HG02870 (cell line): Measurements from ENCODE around the gene FOXN4.

Source experiments
- ATAC-seq: cut with Tn5 transposase; IDR thresholded peaks from one replicate; pipeline ENCODE4 v1.9.1; 2021; ENCODE audit warnings: mild to moderate bottlenecking, moderate library complexity; ENCODE audit not compliant: unreplicated experiment

Gene FOXN4

DNA sequence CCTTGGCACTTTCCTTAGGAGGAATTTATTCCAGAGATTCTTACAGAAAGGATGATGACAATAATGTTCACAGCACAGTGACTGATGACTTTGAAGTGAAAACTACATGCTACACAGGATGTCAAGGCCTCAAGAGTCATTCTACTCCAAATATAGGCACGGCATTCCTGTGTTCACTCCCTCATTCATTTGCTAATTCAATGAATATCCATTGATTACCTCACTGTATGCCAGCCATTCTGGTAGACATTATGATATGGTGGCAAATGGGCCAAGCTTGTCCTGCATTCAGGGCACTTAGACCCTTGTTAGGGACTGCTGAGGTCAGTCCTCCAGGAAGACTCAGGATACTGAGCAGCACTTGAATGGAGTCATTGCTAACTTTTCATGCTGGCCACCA lies 48.0 kb downstream of the FOXN4 start:
- no peak for ATAC-seq

DNA sequence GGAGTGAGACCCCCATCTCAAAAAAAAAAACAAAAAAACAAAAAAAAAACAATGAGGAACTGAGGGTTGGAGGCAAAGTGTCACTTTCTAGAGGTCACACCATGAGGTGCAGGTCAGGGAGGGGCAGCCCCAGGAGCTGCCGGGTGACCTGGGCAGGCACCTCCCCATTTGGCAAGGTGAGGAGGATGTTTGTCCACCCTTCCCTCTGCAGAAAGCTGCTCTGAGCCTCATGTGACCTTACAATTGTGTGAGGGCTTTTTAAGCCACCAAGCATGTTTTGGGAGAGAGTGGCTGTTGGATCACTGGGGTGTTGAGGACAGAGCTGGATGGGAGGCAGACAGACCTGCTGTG lies 49.6 kb downstream of the FOXN4 start:
- ATAC-seq: no peak

DNA sequence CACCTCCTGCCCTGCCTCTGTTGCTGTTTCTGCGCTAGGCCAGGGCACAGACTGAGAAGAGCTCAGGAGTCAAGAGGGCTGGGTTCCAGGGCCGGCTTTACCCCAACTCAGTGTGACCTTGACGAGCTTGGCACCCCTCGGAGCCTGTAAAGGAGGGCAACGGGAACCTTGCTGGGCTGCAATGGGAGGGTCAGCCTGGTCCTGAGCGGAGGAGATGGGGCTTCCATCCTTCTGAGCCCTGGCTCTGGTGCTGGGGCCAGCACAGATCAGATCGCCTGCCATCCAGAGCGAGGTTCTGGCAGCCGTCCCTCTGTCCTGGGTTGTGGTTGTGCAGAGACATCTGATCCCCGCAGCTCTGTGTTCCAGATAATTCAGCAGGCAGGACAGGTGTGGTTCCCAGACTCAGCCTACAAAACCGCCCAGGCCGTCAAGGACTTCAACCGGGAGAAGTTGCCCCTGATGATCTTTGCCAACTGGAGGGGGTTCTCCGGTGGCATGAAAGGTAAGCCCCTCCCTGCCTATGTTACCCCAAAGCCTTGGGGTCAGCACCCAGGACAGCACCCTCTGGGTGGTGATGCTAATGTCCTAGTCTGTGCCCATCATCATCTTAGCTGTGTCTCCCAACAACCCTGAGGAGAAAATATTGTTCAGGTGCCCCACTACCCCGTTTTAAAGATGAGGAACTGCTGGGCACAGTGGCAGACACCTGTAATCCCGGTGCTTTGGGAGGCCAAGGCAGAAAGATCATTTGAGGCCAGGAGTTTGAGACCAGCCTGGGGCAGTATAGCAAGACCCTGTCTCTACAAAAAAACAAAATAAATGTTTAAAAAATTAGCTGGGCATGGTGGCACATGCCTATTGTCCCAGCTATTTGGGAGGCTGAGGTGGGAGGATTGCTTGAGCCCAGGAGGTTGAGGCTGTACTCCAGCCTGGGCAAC lies 50.2 kb downstream of the FOXN4 start:
- no peak for ATAC-seq

DNA sequence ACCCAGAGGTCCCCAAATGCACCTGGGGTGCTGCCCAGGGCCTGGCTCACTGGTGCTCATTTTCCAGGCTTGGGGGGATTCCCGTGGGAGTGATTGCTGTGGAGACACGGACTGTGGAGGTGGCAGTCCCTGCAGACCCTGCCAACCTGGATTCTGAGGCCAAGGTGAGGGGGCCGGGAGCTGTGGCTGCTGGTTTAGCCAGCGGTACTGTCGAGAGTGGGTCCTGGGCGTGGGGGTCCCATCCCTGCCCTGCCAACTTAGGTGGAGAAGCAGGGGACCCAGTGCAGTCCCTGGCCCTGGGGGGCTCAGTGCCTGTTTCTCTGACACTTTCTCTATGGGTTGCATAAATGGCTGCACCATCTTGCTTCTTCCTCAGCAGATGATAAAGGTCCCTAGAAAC lies 50.9 kb downstream of the FOXN4 start:
- no peak for ATAC-seq

DNA sequence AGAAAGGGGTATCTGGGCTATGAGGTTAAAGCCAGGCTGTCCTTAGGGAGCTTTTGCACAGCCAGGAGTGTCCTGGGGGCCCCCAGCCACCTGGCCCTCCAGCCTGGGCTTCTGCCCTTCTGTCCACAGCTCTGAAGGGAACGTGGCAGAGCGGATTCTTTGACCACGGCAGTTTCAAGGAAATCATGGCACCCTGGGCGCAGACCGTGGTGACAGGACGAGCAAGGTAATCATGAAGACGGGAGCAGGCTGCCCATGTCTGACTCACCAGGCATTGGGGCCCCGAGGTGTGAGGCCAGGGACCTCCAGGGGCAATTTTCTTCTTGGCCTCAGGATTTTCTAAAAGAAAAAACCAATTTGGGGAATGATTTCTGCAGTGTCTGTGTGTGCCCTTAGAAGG lies 53.1 kb downstream of the FOXN4 start:
- ATAC-seq: no peak

DNA sequence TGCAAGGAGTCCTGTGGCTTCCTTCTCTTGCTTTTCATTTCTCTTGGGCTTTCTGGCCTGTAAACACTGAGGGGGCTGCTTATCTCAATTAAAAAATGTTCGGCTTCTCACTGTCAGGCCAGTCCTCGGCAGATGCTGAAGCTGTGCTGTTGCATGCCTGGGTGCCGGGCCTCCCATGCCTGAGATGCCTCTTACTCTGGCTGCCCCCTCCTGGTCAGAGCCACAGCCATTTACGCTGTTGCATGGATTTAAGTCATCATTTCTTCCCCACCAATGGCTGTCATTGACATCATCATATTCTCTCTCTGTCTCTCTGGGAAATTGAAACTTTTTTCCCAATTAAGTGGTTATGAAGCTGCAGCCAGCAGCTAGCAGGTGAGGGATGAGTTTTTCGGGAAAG lies 53.7 kb downstream of the FOXN4 start:
- no peak for ATAC-seq

DNA sequence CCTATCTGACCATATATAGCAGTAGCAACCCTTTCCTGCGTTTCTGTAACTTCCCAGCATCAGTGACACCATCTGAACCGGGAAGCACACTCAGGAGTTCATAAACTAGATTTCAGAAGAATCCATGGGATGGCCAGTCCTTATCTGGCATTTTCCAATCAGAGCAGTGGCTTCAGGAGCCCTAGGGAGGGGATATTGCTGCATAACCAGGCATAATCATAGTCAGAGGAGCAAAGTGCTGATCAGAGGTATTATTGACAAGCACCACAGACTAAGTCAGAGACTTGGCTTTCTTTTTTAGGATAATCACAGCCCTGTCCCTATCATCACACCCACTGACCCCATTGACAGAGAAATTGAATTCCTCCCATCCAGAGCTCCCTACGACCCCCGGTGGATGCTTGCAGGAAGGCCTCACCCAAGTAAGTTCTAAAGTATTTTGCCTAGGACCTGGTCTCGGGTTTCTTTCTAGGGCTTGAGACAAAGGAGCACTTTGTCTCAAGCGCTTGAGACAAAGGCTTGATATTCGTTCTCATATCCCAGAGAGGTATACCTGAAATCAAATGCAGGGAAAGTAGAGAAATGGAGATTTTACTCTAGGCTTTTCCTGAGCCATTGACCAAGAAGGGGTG lies 55.1 kb downstream of the FOXN4 start:
- no peak for ATAC-seq

DNA sequence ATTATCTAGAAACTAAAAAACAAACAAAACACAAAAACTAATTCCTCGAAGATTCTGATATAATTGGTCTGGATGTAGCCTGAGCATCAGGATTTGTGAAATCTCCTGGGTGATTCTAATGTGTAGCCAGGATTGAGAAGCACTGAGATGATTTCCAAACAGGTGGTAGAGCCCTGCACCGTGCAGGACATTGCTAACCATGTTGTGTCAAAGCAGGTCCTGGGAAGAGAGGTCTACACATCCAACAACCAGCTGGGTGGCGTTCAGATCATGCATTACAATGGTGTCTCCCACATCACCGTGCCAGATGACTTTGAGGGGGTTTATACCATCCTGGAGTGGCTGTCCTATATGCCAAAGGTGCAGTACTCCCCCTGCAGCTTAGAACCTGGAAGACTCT lies 56.3 kb downstream of the FOXN4 start:
- no peak for ATAC-seq

DNA sequence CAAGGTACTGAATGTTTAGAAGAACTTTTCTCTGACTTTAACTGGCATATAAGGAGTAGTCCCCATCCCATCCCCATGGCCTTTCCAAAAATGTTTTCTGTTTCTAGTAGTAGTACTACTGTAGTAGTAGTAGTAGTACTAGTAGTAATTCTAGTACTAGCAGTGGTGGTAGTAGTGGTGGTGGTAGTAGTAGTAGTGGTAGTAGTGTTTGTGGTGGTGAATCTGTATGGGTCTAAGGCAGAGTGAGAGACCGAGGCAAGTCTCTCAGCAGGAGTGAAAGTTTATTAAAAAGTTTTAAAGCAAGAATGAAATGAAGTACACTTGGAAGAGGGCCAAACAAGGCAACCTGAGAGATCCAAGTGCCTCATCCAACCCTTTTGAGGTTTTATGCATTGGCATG lies 58.6 kb downstream of the FOXN4 start:
- no peak for ATAC-seq

DNA sequence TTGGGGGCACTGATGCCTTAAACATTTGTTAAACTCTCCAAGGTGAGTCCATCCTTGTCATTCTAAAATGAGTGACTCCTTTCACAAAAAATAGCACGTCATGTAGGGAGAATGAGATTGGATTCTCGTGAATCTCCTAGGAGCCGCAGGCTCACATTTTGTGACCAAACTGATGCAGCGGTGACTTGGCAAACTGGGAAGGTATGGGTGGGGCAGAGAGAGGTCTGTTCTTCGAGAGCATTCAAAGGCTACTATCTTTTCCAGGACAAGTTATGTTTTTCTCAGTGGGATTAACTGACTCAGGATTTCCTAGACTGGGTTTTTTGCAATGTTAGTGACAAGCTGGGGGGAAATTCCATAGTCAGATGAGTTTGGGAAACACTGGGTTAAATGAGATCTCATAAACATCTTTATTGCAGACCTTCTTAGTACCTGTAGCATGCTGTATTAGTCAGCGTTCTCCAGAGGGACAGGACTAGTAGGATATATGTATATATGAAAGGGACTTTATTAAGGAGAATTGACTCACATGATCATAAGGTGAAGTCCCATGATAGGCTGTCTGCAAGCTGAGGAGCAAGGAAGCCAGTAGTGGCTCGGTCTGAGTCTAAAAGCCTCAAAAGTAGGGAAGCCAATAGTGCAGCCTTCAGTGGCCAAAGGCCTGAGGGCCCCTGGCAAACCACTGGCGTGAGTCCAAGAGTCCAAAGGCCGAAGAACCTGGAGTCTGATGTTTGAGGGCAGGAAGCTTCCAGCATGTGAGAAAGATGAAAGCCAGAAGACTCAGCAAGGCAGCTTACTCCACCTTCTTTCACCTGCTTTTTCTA lies 61.0 kb downstream of the FOXN4 start:
- no peak for ATAC-seq

DNA sequence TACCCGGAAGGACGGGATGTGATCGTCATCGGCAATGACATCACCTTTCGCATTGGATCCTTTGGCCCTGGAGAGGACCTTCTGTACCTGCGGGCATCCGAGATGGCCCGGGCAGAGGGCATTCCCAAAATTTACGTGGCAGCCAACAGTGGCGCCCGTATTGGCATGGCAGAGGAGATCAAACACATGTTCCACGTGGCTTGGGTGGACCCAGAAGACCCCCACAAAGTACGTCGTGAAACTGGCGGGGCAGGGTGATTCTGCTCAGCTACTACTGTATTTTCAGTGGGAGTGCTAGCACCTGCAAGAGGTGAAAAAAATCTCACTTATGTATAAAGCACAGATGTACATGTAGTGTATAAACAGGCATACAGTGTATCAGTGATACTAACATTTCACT lies 62.9 kb downstream of the FOXN4 start:
- no peak for ATAC-seq

DNA sequence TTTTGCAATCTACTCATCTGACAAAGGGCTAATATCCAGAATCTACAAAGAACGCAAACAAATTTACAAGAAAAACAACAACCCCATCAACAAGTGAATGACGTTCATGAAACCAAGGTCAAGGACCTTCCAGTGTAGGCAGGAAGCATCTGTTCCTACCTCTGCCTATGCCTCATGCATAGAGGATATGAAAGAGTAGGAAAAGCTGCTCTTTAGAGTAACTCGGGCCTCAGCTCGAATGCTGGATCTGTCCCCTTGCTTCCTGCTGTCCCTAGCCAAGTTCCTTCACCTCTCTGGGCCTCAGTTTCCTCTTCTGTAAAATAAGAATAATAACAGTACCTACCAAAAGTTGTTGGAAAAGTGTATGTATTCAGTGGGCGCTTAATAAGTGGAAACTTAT lies 65.0 kb downstream of the FOXN4 start:
- no peak for ATAC-seq

DNA sequence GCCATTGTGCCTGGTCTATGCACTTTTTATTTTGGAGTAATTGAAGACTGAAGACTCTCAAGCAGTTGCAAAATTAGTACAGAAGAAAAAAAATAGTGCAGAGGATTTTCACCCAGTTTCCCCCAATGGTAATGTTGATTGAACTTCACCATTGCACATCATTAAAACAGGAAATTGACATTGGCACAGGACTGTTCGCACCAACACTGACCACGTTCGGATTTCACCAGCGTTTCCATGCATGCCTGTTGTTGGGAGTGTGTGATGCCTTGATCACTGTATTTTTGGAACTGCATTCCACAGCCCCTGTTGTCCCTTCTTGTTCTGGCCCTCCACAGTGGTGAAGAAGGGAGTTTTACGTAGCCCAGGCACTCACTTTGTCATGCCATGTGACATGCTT lies 67.1 kb downstream of the FOXN4 start:
- ATAC-seq: no peak

DNA sequence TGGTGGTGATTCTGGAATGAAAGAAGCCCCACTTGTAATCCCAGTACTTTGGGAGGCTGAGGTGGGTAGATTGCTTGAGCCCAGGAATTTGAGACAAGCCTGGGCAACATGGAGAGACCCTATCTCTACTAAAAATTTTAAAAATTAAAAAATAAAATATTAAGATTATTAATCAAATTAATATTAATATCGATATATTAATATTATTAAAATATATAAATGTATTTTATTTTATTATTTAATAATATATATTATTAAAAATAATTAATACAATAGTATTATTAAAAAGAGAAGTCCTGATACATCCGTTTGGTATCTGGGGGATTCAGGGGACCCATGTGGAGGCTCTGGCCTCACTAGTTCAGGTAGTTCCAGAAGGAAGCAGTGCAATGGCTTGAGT lies 68.7 kb downstream of the FOXN4 start:
- no peak for ATAC-seq

DNA sequence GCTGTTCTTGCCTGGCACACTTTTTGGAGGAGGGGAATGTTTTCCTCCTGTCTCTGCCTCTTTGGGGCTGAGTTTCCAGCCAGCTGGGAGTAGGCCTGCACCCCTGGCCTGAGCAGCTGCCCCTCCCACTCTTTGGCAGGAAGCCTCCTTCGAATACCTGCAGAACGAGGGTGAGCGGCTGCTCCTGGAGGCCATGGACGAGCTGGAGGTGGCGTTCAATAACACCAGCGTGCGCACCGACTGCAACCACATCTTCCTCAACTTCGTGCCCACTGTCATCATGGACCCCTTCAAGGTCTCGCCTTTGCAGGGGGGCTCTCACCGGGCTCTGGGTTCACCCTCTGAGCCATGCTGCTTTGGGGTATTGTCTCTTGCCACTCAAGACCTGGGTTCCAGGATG lies 69.4 kb downstream of the FOXN4 start:
- no peak for ATAC-seq

DNA sequence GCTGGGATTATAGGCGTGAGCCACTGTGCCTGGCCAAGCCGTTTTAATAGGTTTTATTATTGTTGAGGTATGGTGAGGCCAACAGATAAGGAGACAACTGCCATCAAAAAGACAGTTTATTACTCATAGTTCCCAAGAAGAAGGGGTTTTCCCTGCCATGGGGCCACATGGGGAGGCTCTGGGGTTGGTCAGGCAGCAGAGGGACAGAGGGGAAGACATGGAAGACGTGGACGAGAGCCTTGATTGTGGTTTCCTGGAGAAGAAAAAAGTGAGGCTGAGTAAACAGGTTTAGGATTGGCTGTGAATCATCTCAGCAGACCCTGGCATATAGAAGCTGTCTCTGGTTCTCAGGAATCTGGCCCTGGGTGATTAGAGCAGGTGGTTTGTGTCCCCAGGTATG lies 69.9 kb downstream of the FOXN4 start:
- ATAC-seq: no peak

DNA sequence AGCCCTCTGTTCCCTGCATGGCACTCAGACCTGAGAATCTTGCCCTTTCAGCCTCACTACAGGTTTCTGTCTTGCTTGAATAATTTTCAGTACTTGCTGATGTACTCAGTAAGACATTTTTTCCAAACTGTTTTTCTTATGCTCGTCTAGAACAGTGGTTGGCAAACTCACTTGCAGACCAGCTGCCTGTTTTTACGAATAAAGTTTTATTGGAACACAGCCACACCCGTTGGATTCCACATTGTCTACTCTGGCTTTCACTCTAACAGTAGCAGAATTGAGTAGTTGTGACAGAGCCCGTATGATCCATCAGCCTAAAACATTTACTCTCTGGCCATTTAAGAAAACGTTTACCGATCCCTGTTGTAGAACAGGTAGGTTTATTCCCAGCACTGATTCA lies 72.8 kb downstream of the FOXN4 start:
- no peak for ATAC-seq

DNA sequence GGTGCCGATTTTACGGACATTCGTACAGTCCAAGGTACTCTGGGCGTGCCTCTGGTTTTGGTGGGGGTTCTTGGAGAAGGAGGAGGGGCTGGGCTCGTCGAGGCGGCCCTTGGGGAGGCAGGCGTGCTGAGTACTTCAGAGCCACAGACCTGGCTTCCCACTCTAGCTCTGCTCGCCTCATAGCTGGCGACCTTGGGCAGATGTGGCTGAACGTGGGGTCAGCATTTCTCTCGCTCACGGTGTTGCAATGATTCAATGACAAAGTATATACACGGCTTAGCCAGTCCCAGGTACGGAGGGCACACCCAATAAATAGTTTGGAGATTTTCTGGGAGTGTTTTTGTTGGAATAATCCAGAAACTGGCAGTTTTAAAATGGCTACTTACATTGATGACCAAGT lies 75.1 kb downstream of the FOXN4 start:
- ATAC-seq: no peak

DNA sequence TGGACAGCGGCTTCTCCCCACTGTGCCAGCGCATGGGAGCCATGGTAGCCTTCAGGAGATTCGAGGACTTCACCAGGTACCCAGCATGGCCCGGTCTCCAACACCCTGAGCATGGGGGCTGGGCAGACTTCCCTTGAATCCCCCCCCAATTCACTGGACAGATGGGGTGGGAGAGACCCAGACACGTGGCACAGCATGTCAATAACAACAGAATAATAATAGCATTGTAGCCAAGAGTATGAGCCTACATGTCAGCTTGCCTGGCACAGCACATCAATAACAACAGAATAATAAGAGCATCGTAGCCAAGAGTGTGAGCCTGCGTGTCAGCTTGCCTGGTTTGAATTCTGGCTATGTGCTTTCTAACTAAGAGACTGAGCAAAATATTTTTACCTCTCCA lies 76.4 kb downstream of the FOXN4 start:
- no peak for ATAC-seq

DNA sequence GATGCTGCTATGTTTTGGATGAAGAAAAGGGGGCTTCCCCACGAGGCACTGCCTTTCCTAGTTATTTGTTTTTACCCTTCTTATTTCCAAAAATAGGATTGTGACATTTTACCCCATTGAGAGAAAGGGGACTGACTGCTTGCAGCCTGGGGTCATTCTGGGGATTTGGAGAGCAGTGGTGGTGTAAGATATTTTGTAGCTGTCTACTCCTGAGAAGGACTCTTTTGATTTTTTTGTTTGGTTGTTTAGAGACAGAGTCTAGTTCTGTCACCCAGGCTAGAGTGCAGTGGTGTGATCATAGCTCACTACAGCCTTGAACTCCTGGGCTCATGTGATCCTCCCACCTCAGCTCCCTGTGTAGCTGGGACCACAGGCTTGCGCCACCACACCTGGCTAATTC lies 78.9 kb downstream of the FOXN4 start:
- no peak for ATAC-seq

DNA sequence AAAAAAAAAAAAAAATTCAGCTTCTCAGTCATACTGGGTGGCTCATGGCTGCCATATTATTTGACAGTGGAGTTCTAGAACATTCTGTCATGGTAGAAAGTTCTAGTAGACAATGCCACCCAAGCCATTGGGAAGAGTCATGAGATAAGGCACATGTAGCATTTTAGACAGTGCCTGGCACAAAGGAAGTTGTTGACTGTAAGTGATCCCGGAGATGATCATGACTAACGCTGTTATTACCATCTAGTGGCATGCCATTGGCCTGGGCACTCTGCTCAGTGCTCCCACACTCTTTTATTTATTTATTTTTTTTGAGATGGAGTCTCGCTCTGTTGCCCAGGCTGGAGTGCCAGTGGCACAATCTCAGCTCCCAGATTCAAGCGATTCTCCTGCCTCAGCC lies 80.4 kb downstream of the FOXN4 start:
- ATAC-seq: no peak
